ENCODE data around the gene UBE2H. TPM values are rescaled to one million over a fixed set of nuclear protein-coding genes. Genes with fewer than 3 reads are reported as not detected.

Gene UBE2H
- total RNA-seq, 4 donors from 2014 or later: 82.7 to 162 (median 103) TPM

GRCh38 chr7:129821476-129821875 is 131.3 kb downstream of the UBE2H start:
- Histone ChIP-seq H3K9me3 (no peaks in the 10 kb centered on the region), H3K4me1 (peaks cover 2 to 13% of the 10 kb centered on the region in 2 donors), H3K36me3 (no peaks in the 10 kb centered on the region), H3K4me3 (no peak overlapping the region), H3K27me3 (no peaks in the 10 kb centered on the region), H3K27ac (no peak overlapping the region)
- ATAC-seq (no peak), DNase-seq (no peak)
- TF ChIP-seq POLR2A (IDR thresholded peaks at IDR 0.05): no peak
- TF ChIP-seq, protein P1, sequence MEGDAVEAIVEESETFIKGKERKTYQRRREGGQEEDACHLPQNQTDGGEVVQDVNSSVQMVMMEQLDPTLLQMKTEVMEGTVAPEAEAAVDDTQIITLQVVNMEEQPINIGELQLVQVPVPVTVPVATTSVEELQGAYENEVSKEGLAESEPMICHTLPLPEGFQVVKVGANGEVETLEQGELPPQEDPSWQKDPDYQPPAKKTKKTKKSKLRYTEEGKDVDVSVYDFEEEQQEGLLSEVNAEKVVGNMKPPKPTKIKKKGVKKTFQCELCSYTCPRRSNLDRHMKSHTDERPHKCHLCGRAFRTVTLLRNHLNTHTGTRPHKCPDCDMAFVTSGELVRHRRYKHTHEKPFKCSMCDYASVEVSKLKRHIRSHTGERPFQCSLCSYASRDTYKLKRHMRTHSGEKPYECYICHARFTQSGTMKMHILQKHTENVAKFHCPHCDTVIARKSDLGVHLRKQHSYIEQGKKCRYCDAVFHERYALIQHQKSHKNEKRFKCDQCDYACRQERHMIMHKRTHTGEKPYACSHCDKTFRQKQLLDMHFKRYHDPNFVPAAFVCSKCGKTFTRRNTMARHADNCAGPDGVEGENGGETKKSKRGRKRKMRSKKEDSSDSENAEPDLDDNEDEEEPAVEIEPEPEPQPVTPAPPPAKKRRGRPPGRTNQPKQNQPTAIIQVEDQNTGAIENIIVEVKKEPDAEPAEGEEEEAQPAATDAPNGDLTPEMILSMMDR (IDR thresholded peaks at IDR 0.05 in 4 of 5, conservative IDR thresholded peaks at IDR 0.05 in 1 of 5): no peak
- in situ Hi-C loops (cut with MboI; ENCODE audit: low sequenced_read_pairs in 4 of 4) (loop anchor here in 3 of 4 donors (10.0 to 25.0 kb wide), 2 partner anchors 157 to 159 kb away; no protein-coding TSS in a partner anchor), intact Hi-C loops (cut with DNase I; ENCODE audit: low total_unique reads) (loop anchor here (10.0 kb wide), 1 partner anchor 457 kb away; no protein-coding TSS in a partner anchor)

DNA sequence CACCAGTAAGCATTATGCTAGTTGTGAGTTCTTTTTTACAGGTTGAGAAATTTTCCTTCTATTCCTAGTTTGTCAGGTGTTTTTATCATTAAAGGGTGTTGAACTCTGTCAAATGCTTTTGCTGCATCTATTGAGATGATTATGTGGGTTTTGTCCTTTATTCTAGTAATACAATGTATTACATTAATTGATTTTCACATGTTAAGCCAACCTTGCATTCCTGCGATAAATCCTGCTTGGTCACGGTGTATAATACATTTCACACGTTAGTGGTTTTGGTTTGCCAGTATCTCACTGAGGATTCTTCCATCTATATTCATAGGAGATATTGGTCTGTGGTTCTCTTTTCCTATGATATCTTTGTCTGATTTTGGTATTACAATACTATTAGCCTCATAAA is 136.0 kb downstream of the UBE2H start:
- Histone ChIP-seq H3K27me3 (no peaks in the 10 kb centered on the region), H3K36me3 (no peaks in the 10 kb centered on the region), H3K4me3 (no peak overlapping the region), H3K27ac (no peak overlapping the region), H3K4me1 (no peaks in the 10 kb centered on the region), H3K9me3 (no peaks in the 10 kb centered on the region)
- intact Hi-C loops (cut with DNase I; ENCODE audit: low total_unique reads): no loop called here
- in situ Hi-C loops (cut with MboI; ENCODE audit: low sequenced_read_pairs in 4 of 4): loop anchor here in 1 of 4 donors (25.0 kb wide), 1 partner anchor 154 kb away; no protein-coding TSS in a partner anchor
- ATAC-seq (no peak), DNase-seq (no peak)
- TF ChIP-seq POLR2A (IDR thresholded peaks at IDR 0.05): no peak
- TF ChIP-seq, protein P1 (IDR thresholded peaks at IDR 0.05 in 4 of 5, conservative IDR thresholded peaks at IDR 0.05 in 1 of 5): no peak

- in situ Hi-C loops (cut with MboI; ENCODE audit: low sequenced_read_pairs in 4 of 4): loop anchor here in 1 of 4 donors (25.0 kb wide), 1 partner anchor 146 kb away; no protein-coding TSS in a partner anchor
- Histone ChIP-seq H3K4me1 (peaks cover 0 to 3% of the 10 kb centered on the region in 2 donors), H3K4me3 (no peak overlapping the region), H3K27ac (no peak overlapping the region), H3K36me3 (no peaks in the 10 kb centered on the region), H3K9me3 (no peaks in the 10 kb centered on the region), H3K27me3 (no peaks in the 10 kb centered on the region)
- no peak for DNase-seq
- intact Hi-C loops (cut with DNase I; ENCODE audit: low total_unique reads): no loop called here
- TF ChIP-seq, protein P1 (IDR thresholded peaks at IDR 0.05 in 4 of 5, conservative IDR thresholded peaks at IDR 0.05 in 1 of 5): no peak
- no peak for TF ChIP-seq POLR2A (IDR thresholded peaks at IDR 0.05)
- no peak for ATAC-seq
These were observed 144.9 kb downstream of the UBE2H start for GRCh38 chr7:129807863-129808262.

DNA sequence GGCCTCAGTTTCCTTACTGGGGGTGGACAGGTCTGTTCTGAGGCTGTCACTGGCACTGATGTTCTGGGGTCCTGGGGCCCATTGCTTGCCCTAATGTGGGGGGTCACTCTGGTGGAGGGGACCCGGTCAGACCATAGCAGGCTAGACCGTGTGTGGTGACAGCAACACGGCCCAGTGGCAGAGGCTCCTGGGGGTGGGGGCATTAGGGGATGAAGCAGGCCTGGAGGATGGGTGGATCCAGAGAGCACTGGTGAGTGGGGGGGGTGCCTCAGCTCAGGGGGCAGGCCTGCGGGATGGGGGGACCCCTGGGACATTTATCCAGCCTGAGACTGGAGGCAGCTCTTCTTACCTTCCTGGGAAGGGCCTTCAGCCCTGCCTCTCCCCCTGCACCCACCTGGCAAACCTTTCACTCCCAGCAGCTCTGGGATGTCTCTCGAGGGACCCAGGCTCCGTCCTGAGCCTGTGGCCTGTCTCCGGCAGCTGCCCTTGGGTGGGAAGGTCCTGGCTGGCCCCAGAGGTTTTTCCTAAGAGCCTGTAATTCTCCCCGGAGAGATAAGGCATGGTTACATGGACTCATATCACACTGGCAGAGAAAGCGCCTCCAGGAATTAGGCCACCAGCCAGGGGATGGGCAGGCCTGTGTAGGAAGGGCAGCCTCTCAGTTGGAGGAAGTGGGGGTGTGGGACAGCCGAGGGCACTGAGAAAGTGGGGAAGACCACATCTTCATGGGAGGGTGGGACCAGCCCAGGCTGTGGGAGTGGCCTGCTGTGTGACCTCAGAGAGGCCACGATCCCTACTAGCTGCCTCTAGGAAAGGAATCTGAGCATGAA is 147.7 kb downstream of the UBE2H start:
- intact Hi-C loops (cut with DNase I; ENCODE audit: low total_unique reads): no loop called here
- Histone ChIP-seq H3K4me3 (no peak overlapping the region), H3K4me1 (peaks cover 0 to 3% of the 10 kb centered on the region in 2 donors), H3K36me3 (no peaks in the 10 kb centered on the region), H3K9me3 (no peaks in the 10 kb centered on the region), H3K27ac (no peak overlapping the region), H3K27me3 (no peaks in the 10 kb centered on the region)
- no peak for DNase-seq
- TF ChIP-seq, protein P1 (IDR thresholded peaks at IDR 0.05 in 4 of 5, conservative IDR thresholded peaks at IDR 0.05 in 1 of 5): no peak
- no peak for TF ChIP-seq POLR2A (IDR thresholded peaks at IDR 0.05)
- in situ Hi-C loops (cut with MboI; ENCODE audit: low sequenced_read_pairs in 4 of 4): loop anchor here in 1 of 4 donors (25.0 kb wide), 1 partner anchor 143 kb away; no protein-coding TSS in a partner anchor
- no peak for ATAC-seq
